Measurements from ENCODE around the gene KANSL1.

GRCh38 chr17:46125831-46126230 is 67.4 kb downstream of the KANSL1 start:
- TF ChIP-seq POLR2AphosphoS5 (IDR thresholded peaks at IDR 0.05) = no peak
- no peak for TF ChIP-seq POLR2A (IDR thresholded peaks at IDR 0.05)
